Kidney (tissue), 14 donors: ENCODE results near the gene SMYD3. TPM values are rescaled to one million over a fixed set of nuclear protein-coding genes. Genes with fewer than 3 reads are reported as not detected.

Experiments used
- DNase-seq, 5 donors: peaks; one replicate each; pipeline ENCODE4 v3.0.0-alpha.2; 2013 to 2020
- FAIRE-seq: peaks from 2 replicates; lab custom pipeline; 2012; peaks lifted over from hg19 to GRCh38; lab: Jason Lieb, UNC
- H3K27ac ChIP-seq, 2 donors: one replicate each; pipeline ENCODE4 v1.7.0; 2013; ENCODE audit warnings: low read depth in 2 of 2, low read length in 2 of 2, inconsistent platforms in 1 of 2
- H3K27me3 ChIP-seq: one replicate; pipeline ENCODE4 v1.7.1; 2013; ENCODE audit warnings: low read length, inconsistent platforms; ENCODE audit not compliant: control insufficient read depth, insufficient read depth
- H3K36me3 ChIP-seq, 3 donors: one replicate each; pipeline versions ENCODE4 v1.7.0 to v1.7.1; 2013; ENCODE audit warnings: low read length in 3 of 3, control low read depth in 1 of 3, inconsistent platforms in 1 of 3; ENCODE audit not compliant: insufficient read depth in 3 of 3, control insufficient read depth in 2 of 3
- H3K4me1 ChIP-seq, 3 donors: one replicate each; pipeline versions ENCODE4 v1.7.0 to v1.7.1; 2013; ENCODE audit warnings: low read length in 3 of 3, inconsistent platforms in 1 of 3, low read depth in 1 of 3; ENCODE audit not compliant: control insufficient read depth in 2 of 3, insufficient read depth in 2 of 3
- H3K4me3 ChIP-seq, 3 donors: one replicate each; pipeline versions ENCODE4 v1.7.0 to v1.8.1; 2013; ENCODE audit warnings: low read length in 3 of 3, control low read depth in 1 of 3, inconsistent platforms in 1 of 3
- H3K9ac ChIP-seq, 3 donors: one replicate each; pipeline versions ENCODE4 v1.7.0 to v1.7.1; 2013; ENCODE audit warnings: low read length in 3 of 3, control low read depth in 1 of 3, inconsistent platforms in 1 of 3
- H3K9me3 ChIP-seq, 3 donors: one replicate each; pipeline versions ENCODE4 v1.7.0 to v1.7.1; 2013; ENCODE audit warnings: low read length in 3 of 3, control low read depth in 1 of 3, inconsistent platforms in 1 of 3; ENCODE audit not compliant: control insufficient read depth in 2 of 3, insufficient read depth in 1 of 3
- intact Hi-C: fragments of 100-400 bp; cut with DNase I; formaldehyde crosslinking; loops from one replicate; pipeline ENCODE4 v1.11.1; 2022
- polyA plus RNA-seq: library from polyadenylated mRNA; stranded (reverse); fragments of 350-450 nt; fragmentation: Illumina TruSeq; extraction: RNeasy Lipid Tissue Mini Kit (QIAGEN cat#74804); gene quantifications from one replicate; pipeline ENCODE4 v1.2.3, GENCODE V29; 2014; ENCODE audit warnings: low read depth, low replicate concordance; ENCODE audit not compliant: insufficient read depth
- total RNA-seq: library from RNA; stranded (reverse); fragmentation: NEBNext Ultra II Directional; extraction: Animal tissue kit (Norgen Biotek cat#: 25700); gene quantifications from one replicate; pipeline ENCODE4 v1.2.1, GENCODE V29; 2021
- TF ChIP-seq, protein P1 (sequence below): IDR thresholded peaks from 3 replicates; pipeline ENCODE4 v1.5.1; 2012; ENCODE audit warnings: mild to moderate bottlenecking, moderate library complexity, borderline replicate concordance; ENCODE audit not compliant: insufficient read depth; ENCODE audit errors: extremely low read depth
- donor health status: control.
- donor health status: control.
- donor health status: control.
- donor health status: control.
- donor health status: control.
- donor health status: DM: yes; HTN: yes; CAD: no.
- donor health status: Normal renal cell carcinoma (clear cell type).

The SMYD3 gene
- total and polyA plus RNA-seq, 2 donors from 2014 or later = 23.3 to 23.9 TPM

DNA sequence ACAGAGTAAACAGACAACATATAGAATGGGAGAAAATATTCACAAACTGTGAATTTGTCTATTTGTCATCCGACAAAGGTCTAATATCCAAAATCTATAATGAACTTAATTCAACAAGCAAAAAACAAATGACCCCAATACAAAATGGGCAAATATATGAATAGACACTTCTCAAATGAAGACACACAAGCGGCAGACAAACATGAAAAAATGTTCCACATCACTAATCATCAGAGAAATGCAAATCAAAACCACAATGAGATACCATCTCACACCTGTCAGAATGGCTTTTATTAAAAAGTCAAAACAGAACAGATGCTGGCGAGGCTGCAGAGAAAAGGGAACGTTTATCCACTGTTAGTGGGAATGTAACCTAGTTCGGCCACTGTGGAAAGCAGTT is 72.7 kb downstream of the SMYD3 start:
- FAIRE-seq = no peak
- H3K36me3 ChIP-seq = no peaks in the 10 kb centered on the region
- H3K4me3 ChIP-seq = no peak overlapping the region
- TF ChIP-seq, protein P1, sequence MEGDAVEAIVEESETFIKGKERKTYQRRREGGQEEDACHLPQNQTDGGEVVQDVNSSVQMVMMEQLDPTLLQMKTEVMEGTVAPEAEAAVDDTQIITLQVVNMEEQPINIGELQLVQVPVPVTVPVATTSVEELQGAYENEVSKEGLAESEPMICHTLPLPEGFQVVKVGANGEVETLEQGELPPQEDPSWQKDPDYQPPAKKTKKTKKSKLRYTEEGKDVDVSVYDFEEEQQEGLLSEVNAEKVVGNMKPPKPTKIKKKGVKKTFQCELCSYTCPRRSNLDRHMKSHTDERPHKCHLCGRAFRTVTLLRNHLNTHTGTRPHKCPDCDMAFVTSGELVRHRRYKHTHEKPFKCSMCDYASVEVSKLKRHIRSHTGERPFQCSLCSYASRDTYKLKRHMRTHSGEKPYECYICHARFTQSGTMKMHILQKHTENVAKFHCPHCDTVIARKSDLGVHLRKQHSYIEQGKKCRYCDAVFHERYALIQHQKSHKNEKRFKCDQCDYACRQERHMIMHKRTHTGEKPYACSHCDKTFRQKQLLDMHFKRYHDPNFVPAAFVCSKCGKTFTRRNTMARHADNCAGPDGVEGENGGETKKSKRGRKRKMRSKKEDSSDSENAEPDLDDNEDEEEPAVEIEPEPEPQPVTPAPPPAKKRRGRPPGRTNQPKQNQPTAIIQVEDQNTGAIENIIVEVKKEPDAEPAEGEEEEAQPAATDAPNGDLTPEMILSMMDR = no peak
- DNase-seq = no peak
- H3K9ac ChIP-seq = no peak overlapping the region
- intact Hi-C loops = no loop called here
- H3K27me3 ChIP-seq = no peaks in the 10 kb centered on the region
- H3K4me1 ChIP-seq = no peaks in the 10 kb centered on the region
- H3K9me3 ChIP-seq = peaks cover 0 to 5% (median 0%) of the 10 kb centered on the region in 3 donors
- no peak overlapping the region for H3K27ac ChIP-seq

DNA sequence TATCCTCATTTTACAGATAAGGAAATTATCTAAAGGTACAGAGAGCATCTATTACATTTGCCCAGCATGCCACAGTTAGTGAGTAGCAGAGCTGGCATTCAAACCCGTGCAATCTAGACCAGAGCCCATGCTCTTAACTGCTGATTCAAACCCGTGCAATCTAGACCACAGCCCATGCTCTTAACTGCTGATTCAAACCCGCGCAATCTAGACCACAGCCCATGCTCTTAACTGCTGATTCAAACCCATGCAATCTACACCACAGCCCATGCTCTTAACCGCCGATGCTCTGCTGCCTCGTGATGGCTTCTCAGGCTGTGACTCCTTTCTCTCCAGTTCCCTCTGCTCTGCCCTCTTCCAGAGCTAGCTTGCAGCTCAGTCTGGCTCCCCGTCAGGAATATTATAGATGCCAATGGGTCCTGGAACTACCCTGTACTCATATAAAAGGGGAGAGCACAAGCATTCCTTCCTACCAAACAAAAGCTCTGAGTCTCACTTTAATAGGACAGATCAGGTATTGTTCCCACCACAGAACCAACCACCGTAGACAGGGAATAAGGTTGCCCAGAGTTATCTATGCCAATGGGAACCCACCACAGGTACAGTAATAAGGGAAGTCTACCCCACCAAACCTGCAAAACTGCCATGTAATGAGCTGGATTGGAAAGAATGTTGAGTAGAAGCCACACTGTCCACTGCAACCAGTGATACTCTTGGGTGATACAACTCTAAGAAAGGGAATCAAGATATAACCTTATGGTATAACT is 78.4 kb downstream of the SMYD3 start:
- Histone ChIP-seq H3K9me3 (no peaks in the 10 kb centered on the region), H3K4me3 (no peak overlapping the region), H3K27ac (no peak overlapping the region), H3K4me1 (no peaks in the 10 kb centered on the region), H3K9ac (no peak overlapping the region), H3K27me3 (no peaks in the 10 kb centered on the region), H3K36me3 (no peaks in the 10 kb centered on the region)
- TF ChIP-seq, protein P1 = no peak
- FAIRE-seq (no peak), DNase-seq (no peak)
- intact Hi-C loops = no loop called here

GRCh38 chr1:246427611-246428010 is 79.5 kb downstream of the SMYD3 start:
- intact Hi-C loops = no loop called here

More at GRCh38 chr1:246427611-246428010, 79.5 kb downstream of the SMYD3 start:
- no peaks in the 10 kb centered on the region for H3K36me3 ChIP-seq
- TF ChIP-seq, protein P1 = no peak
- H3K4me1 ChIP-seq = no peaks in the 10 kb centered on the region
- H3K9me3 ChIP-seq = no peaks in the 10 kb centered on the region
- no peak overlapping the region for H3K4me3 ChIP-seq
- H3K9ac ChIP-seq = no peak overlapping the region
- no peak for DNase-seq
- no peaks in the 10 kb centered on the region for H3K27me3 ChIP-seq
- no peak overlapping the region for H3K27ac ChIP-seq
- FAIRE-seq = no peak
